ENCODE results near the gene CDH4. TPM values are rescaled to one million over a fixed set of nuclear protein-coding genes. Genes with fewer than 3 reads are reported as not detected.

CDH4 gene
- total and polyA plus RNA-seq, 2 donors (not counting 1 experiment from before 2014, with no cell fraction given): not detected

DNA sequence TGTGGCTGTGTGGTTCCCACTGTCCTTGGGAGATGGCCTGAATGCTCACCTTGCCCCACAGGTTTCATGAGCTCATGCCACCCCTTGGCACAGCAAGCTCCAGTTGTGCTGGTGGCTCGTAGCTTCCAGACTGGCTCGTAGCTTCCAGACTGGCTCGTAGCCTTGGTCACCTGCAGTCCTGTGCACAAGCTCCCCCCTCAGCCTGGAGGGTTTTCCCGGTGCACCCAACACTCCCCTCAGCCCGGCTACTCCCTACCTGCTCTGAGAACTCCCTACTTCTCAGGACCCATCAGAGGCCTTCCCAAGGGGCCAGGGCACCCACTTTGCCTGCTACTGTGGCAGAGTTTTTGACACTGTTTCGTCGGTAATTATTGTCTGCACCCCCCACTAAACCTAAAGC, 528.0 kb downstream of the CDH4 start:
- H3K36me3 ChIP-seq (replicated peaks in 1 of 2; ENCODE audit: control extremely low read depth in 1 of 2, control insufficient read depth in 1 of 2, extremely low read depth in 1 of 2, insufficient read depth in 2 of 2, low read length in 1 of 2): no peaks in the 10 kb centered on the region
- Mint-ChIP-seq H3K4me3 (no peak overlapping the region), H3K9me3 (ENCODE audit: insufficient read depth) (peaks cover 10% of the 10 kb centered on the region), H3K27me3 (no peaks in the 10 kb centered on the region), H3K4me1 (no peaks in the 10 kb centered on the region), H3K27ac (no peak overlapping the region)
- intact Hi-C loops (cut with micrococcal nuclease): no loop called here
- no peaks in the 10 kb centered on the region for H3K4me1 ChIP-seq (ENCODE audit: control insufficient read depth in 2 of 2, insufficient read depth in 2 of 2, low read length in 2 of 2)
- H3K4me2 ChIP-seq (replicated peaks; ENCODE audit: low read depth, low read length, poor library complexity, severe bottlenecking): no peak overlapping the region
- POLR2A ChIA-PET: no interaction called here
- DNase-seq: no peak
- CTCF ChIA-PET: no interaction called here
- no peak overlapping the region for H3K9ac ChIP-seq (ENCODE audit: low read length)
- no peaks in the 10 kb centered on the region for H4K20me1 ChIP-seq (ENCODE audit: control insufficient read depth, insufficient read depth, low read length, poor library complexity, severe bottlenecking)
- no peak overlapping the region for H3K4me3 ChIP-seq (ENCODE audit: control extremely low read depth in 1 of 5, extremely low read depth in 1 of 5, insufficient read depth in 1 of 5, low read depth in 2 of 5, low read length in 4 of 5)
- peaks cover 0 to 28% (median 7%) of the 10 kb centered on the region in 3 donors for H3K9me3 ChIP-seq (ENCODE audit: control extremely low read depth in 1 of 3, control insufficient read depth in 2 of 3, insufficient read depth in 1 of 3, low read length in 2 of 3)
- H3K27me3 ChIP-seq (replicated peaks in 1 of 4; ENCODE audit: control extremely low read depth in 1 of 4, control insufficient read depth in 3 of 4, insufficient read depth in 4 of 4, low read length in 3 of 4): no peaks in the 10 kb centered on the region
- ATAC-seq (ENCODE audit: low read depth): no peak
- 83% methylated on average over 7 of the region's 7 CpGs for WGBS (ENCODE audit: insufficient coverage)
- no peak overlapping the region for H2AFZ ChIP-seq (ENCODE audit: insufficient read depth, low read depth, low read length, poor library complexity, severe bottlenecking)
- no peaks in the 10 kb centered on the region for H3K79me2 ChIP-seq (ENCODE audit: control insufficient read depth, insufficient read depth, low read length)
- no peak overlapping the region for H3K27ac ChIP-seq (ENCODE audit: low read length in 2 of 2)
- TF ChIP-seq, protein P1, sequence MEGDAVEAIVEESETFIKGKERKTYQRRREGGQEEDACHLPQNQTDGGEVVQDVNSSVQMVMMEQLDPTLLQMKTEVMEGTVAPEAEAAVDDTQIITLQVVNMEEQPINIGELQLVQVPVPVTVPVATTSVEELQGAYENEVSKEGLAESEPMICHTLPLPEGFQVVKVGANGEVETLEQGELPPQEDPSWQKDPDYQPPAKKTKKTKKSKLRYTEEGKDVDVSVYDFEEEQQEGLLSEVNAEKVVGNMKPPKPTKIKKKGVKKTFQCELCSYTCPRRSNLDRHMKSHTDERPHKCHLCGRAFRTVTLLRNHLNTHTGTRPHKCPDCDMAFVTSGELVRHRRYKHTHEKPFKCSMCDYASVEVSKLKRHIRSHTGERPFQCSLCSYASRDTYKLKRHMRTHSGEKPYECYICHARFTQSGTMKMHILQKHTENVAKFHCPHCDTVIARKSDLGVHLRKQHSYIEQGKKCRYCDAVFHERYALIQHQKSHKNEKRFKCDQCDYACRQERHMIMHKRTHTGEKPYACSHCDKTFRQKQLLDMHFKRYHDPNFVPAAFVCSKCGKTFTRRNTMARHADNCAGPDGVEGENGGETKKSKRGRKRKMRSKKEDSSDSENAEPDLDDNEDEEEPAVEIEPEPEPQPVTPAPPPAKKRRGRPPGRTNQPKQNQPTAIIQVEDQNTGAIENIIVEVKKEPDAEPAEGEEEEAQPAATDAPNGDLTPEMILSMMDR (IDR thresholded peaks at IDR 0.05): no peak
- TF ChIP-seq EZH2 (IDR thresholded peaks at IDR 0.05; ENCODE audit: borderline replicate concordance, insufficient read depth, low read depth, low read length, poor library complexity, severe bottlenecking): no peak

DNA sequence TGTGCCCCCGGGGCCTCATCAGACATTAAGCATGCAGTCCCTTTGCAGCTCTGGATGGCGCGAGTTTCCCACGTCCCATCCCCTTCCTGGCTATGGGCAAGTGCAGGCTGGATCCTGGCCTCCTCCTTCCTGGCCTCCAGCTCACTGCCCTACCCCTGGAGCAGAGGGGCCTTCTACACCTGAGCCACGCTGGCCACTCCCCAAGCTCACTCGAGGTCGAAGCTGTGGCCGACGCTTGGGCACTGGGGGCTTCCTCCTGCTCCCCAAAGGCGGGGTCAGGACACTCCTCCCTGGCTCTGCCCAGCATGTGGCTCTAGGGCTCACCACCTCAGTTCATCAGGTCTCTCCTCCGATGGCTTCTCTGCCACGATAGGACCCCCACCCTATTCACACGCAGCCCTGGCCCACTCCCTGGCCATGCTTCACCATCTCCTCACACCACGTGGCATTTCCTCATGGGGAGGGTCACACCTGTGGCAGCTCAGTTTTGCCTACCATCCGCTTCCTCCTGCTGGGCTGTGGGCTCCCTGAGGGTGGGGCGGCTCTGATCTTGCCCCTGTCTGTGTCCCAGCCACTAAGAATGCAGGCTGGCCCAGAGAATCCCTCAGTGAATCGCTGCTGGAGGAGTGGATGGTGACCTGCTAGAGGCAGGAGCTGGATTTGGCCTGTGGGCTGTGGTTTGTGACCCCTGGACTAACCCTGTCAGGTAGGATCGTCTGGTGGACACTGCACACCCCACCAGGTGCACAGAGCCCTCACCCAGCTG, 532.9 kb downstream of the CDH4 start:
- H3K4me3 ChIP-seq (ENCODE audit: control extremely low read depth in 1 of 5, extremely low read depth in 1 of 5, insufficient read depth in 1 of 5, low read depth in 2 of 5, low read length in 4 of 5): no peak overlapping the region
- POLR2A ChIA-PET: no interaction called here
- CTCF ChIA-PET: no interaction called here
- no peaks in the 10 kb centered on the region for H3K27me3 Mint-ChIP-seq
- peaks cover 12% of the 10 kb centered on the region for H3K9me3 Mint-ChIP-seq (ENCODE audit: insufficient read depth)
- H3K4me2 ChIP-seq (replicated peaks; ENCODE audit: low read depth, low read length, poor library complexity, severe bottlenecking): no peak overlapping the region
- H3K79me2 ChIP-seq (ENCODE audit: control insufficient read depth, insufficient read depth, low read length): no peaks in the 10 kb centered on the region
- H4K20me1 ChIP-seq (ENCODE audit: control insufficient read depth, insufficient read depth, low read length, poor library complexity, severe bottlenecking): no peaks in the 10 kb centered on the region
- no peak overlapping the region for H3K9ac ChIP-seq (ENCODE audit: low read length)
- no peaks in the 10 kb centered on the region for H3K36me3 ChIP-seq (replicated peaks in 1 of 2; ENCODE audit: control extremely low read depth in 1 of 2, control insufficient read depth in 1 of 2, extremely low read depth in 1 of 2, insufficient read depth in 2 of 2, low read length in 1 of 2)
- H2AFZ ChIP-seq (ENCODE audit: insufficient read depth, low read depth, low read length, poor library complexity, severe bottlenecking): no peak overlapping the region
- no peak overlapping the region for H3K27ac ChIP-seq (ENCODE audit: low read length in 2 of 2)
- H3K27me3 ChIP-seq (replicated peaks in 1 of 4; ENCODE audit: control extremely low read depth in 1 of 4, control insufficient read depth in 3 of 4, insufficient read depth in 4 of 4, low read length in 3 of 4): no peaks in the 10 kb centered on the region
- intact Hi-C loops (cut with micrococcal nuclease): no loop called here
- no peaks in the 10 kb centered on the region for H3K4me1 ChIP-seq (ENCODE audit: control insufficient read depth in 2 of 2, insufficient read depth in 2 of 2, low read length in 2 of 2)
- H3K4me3 Mint-ChIP-seq: no peak overlapping the region
- H3K9me3 ChIP-seq (ENCODE audit: control extremely low read depth in 1 of 3, control insufficient read depth in 2 of 3, insufficient read depth in 1 of 3, low read length in 2 of 3): peaks cover 0 to 48% (median 7%) of the 10 kb centered on the region in 3 donors
- H3K4me1 Mint-ChIP-seq: no peaks in the 10 kb centered on the region
- WGBS (ENCODE audit: insufficient coverage): 84% methylated on average over 18 of the region's 18 CpGs
- TF ChIP-seq, protein P1 (IDR thresholded peaks at IDR 0.05): no peak
- TF ChIP-seq EZH2 (IDR thresholded peaks at IDR 0.05; ENCODE audit: borderline replicate concordance, insufficient read depth, low read depth, low read length, poor library complexity, severe bottlenecking): no peak
- ATAC-seq (ENCODE audit: low read depth) (no peak), DNase-seq (no peak)
- no peak overlapping the region for H3K27ac Mint-ChIP-seq

All from B cell (primary cell).